Measurements from ENCODE around the gene RGS11.

The RGS11 gene

DNA sequence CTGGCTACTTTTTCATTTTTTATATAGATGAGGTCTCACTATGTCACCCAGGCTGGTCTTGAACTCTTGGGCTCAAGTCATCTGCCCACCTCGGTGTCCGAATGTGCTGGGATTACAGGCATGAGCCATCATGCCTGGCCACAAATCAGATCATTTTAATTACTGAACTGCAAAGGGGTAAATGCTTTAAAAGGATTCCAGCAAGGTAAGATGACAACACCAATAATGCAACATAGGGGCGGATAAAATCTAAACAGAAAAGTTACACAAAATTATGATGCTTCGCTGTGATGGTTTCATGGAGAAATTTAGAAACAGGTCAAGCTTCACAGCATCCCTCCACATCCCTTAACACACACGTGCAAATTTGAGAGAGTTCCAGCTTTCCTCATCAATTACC lies 44.5 kb upstream of the RGS11 start:
- TF ChIP-seq, protein P1, sequence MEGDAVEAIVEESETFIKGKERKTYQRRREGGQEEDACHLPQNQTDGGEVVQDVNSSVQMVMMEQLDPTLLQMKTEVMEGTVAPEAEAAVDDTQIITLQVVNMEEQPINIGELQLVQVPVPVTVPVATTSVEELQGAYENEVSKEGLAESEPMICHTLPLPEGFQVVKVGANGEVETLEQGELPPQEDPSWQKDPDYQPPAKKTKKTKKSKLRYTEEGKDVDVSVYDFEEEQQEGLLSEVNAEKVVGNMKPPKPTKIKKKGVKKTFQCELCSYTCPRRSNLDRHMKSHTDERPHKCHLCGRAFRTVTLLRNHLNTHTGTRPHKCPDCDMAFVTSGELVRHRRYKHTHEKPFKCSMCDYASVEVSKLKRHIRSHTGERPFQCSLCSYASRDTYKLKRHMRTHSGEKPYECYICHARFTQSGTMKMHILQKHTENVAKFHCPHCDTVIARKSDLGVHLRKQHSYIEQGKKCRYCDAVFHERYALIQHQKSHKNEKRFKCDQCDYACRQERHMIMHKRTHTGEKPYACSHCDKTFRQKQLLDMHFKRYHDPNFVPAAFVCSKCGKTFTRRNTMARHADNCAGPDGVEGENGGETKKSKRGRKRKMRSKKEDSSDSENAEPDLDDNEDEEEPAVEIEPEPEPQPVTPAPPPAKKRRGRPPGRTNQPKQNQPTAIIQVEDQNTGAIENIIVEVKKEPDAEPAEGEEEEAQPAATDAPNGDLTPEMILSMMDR (IDR thresholded peaks at IDR 0.05; ENCODE audit: low read depth, low read length, missing control alignments), result no peak
- H3K36me3 ChIP-seq (replicated peaks), result no peaks in the 10 kb centered on the region
- H3K4me3 ChIP-seq (ENCODE audit: low read depth, low read length), result no peak overlapping the region
- H3K27ac ChIP-seq, result no peak overlapping the region
- no peaks in the 10 kb centered on the region for H3K27me3 ChIP-seq (replicated peaks)
- in situ Hi-C loops (cut with HindIII; ENCODE audit: low pct_ligation_motif_present, low sequenced_read_pairs), result no loop called here
- DNase-seq, result no peak

DNA sequence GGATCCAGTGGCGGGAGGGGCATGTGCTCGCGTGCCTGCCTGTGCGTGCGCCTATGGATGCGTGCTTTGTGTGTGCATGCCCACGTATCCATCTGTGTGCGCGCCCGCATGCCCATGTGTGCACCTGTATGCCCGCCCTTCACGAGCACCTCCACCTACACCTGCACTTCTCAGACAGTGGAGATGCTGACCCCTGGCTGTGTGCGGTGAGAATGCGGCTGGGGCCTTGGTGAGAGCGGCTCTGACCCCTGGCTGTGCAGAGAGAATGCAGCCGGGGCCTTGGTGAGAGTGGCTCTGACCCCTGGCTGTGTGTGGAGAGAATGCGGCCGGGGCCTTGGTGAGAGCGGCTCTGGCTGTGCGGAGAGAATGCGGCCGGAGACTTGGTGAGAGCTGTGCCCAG lies 42.9 kb upstream of the RGS11 start:
- Histone ChIP-seq H3K36me3 (replicated peaks) (peaks cover 9% of the 10 kb centered on the region), H3K27ac (no peak overlapping the region), H3K4me3 (ENCODE audit: low read depth, low read length) (no peak overlapping the region), H3K27me3 (replicated peaks) (no peaks in the 10 kb centered on the region)
- in situ Hi-C loops (cut with HindIII; ENCODE audit: low pct_ligation_motif_present, low sequenced_read_pairs), result no loop called here
- TF ChIP-seq, protein P1 (IDR thresholded peaks at IDR 0.05; ENCODE audit: low read depth, low read length, missing control alignments), result peak; percentile 42
- DNase-seq, result no peak

DNA sequence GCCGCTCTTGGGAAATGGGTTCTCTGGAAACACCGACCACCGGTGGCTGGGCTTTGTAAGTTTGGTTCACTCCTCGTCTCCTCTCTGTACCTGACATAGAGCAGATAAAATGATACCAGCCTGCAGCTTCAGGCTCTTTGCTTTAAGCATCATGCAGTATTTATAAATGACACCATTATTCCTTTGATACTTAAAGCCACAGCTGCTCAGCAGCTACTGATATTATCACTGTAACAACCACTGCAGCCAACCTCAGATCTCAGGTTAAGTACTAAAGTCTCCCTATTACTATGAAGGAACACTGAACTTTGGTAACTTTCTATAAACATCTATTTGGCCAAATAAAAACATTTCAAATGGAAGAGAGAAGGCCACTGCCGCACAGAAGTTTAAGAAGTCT lies 41.8 kb upstream of the RGS11 start:
- H3K27ac ChIP-seq, result no peak overlapping the region
- in situ Hi-C loops (cut with HindIII; ENCODE audit: low pct_ligation_motif_present, low sequenced_read_pairs), result no loop called here
- TF ChIP-seq, protein P1 (IDR thresholded peaks at IDR 0.05; ENCODE audit: low read depth, low read length, missing control alignments), result no peak
- DNase-seq, result no peak
- no peaks in the 10 kb centered on the region for H3K27me3 ChIP-seq (replicated peaks)
- peaks cover 14% of the 10 kb centered on the region for H3K36me3 ChIP-seq (replicated peaks)
- H3K4me3 ChIP-seq (ENCODE audit: low read depth, low read length), result no peak overlapping the region

DNA sequence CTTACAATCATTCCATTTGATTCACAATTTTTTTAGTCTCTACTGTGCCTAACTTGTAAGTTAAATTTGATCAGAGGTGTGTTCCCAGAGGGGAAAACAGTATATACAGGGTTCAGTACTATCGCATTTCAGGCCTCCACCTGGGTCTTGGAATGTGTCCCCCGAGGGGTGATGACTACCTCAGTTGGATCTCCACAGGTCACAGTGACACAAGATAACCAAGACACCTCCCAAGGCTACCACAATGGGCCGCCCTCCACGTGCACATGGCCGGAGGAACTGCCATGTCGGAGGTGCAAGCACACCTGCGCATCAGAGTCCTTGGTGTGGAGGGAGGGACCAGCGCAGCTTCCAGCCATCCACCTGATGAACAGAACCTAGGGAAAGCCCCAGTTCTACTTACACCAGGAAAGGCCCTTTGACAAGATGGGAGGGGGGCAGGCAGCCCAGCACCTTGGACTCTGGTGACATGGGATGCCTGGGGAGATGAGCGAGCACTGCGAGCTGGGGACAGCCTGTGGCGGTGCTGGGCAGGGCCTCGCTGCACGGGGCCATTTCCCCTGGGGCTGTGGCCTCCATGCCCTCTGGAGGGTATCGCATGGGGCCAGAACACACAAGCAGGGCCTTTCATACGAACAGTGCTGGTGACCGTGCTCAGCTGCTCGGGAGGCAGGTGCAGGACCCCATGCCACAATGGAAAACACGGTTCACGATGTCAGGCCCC lies 41.2 kb upstream of the RGS11 start:
- in situ Hi-C loops (cut with HindIII; ENCODE audit: low pct_ligation_motif_present, low sequenced_read_pairs), result no loop called here
- DNase-seq, result no peak
- Histone ChIP-seq H3K36me3 (replicated peaks) (peaks cover 15% of the 10 kb centered on the region), H3K27ac (no peak overlapping the region), H3K4me3 (ENCODE audit: low read depth, low read length) (no peak overlapping the region), H3K27me3 (replicated peaks) (no peaks in the 10 kb centered on the region)
- TF ChIP-seq, protein P1 (IDR thresholded peaks at IDR 0.05; ENCODE audit: low read depth, low read length, missing control alignments), result no peak

DNA sequence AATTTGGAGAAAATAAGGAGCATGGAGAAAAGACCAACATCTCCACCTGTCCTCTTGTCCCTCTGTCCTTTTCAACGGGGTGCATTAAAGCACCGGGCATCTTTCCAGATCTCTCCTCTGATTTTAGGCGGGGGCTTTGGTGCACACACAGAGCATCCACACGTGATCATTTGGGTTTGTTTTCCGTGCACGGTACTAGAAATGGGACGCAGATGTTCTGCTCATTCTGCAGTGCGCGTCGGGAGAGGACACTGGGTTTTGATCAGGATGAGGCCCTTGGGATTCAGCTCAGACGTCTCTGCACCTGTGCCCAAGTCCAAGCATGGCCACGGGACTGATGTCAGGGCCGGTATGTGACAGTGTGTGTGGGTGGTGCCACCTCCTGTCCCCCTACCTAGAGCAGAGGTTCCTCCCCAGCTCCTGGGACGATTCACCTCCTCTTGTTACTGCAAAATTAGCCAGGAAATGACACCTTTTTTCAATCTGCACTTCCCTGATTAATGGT lies 39.1 kb upstream of the RGS11 start:
- no peak overlapping the region for H3K27ac ChIP-seq
- no peak for DNase-seq
- peaks cover 20% of the 10 kb centered on the region for H3K36me3 ChIP-seq (replicated peaks)
- in situ Hi-C loops (cut with HindIII; ENCODE audit: low pct_ligation_motif_present, low sequenced_read_pairs), result no loop called here
- TF ChIP-seq, protein P1 (IDR thresholded peaks at IDR 0.05; ENCODE audit: low read depth, low read length, missing control alignments), result no peak
- no peaks in the 10 kb centered on the region for H3K27me3 ChIP-seq (replicated peaks)
- no peak overlapping the region for H3K4me3 ChIP-seq (ENCODE audit: low read depth, low read length)

DNA sequence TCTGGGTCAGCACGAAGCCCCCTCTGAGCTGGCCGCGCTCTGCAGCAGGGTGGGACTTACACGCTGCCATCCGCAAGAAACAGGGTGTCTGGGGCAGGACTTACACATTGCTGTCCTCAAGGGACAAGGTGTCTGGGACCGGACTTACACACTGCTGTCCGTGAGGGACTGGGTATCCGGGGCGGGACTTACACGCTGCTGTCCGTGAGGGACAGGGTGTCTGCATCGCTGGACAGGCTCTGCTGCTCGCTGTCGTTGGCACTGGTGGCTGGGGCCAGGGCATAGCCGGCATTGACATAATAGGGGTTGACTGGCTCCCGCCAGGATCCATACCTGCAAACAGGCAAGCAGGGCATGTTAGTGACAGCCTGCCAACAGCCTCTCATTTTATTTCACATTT lies 38.6 kb upstream of the RGS11 start:
- Histone ChIP-seq H3K36me3 (replicated peaks) (peaks cover 23% of the 10 kb centered on the region), H3K27me3 (replicated peaks) (no peaks in the 10 kb centered on the region), H3K27ac (no peak overlapping the region), H3K4me3 (ENCODE audit: low read depth, low read length) (no peak overlapping the region)
- in situ Hi-C loops (cut with HindIII; ENCODE audit: low pct_ligation_motif_present, low sequenced_read_pairs), result no loop called here
- TF ChIP-seq, protein P1 (IDR thresholded peaks at IDR 0.05; ENCODE audit: low read depth, low read length, missing control alignments), result no peak
- no peak for DNase-seq

Data from brain microvascular endothelial cell (primary cell).